ENCODE data around the gene HSFX4. TPM values are rescaled to one million over a fixed set of nuclear protein-coding genes. Genes with fewer than 3 reads are reported as not detected.
"Not testable (repeated sequence)": the region's sequence is repeated elsewhere in the genome, so short reads cannot be mapped to it uniquely, and the experiment has no call there.

Gene HSFX4
- total and polyA plus RNA-seq, 3 donors from 2014 or later: 2.4 to 9.7 (median 6.0) TPM

GRCh38 chrX:149916745-149917392, 12.5 kb upstream of the HSFX4 start:
- no peaks in the 10 kb centered on the region for H3K36me3 ChIP-seq (ENCODE audit: low read depth, missing control alignments)
- 86 to 88% methylated on average over 3 of the region's 3 CpGs for WGBS, 2 donors
- no peaks in the 10 kb centered on the region for H3K9me3 ChIP-seq
- intact Hi-C loops (cut with DNase I; ENCODE audit: low total_unique reads): no loop called here
- no peaks in the 10 kb centered on the region for H3K27me3 ChIP-seq
- DNase-seq: no peak
- TF ChIP-seq CTCF (IDR thresholded peaks at IDR 0.05) (no peak), POLR2A (IDR thresholded peaks at IDR 0.05) (no peak)
- H3K27ac ChIP-seq: no peak overlapping the region
- H3K4me3 ChIP-seq: no peak overlapping the region
- H3K4me1 ChIP-seq: no peaks in the 10 kb centered on the region

DNA sequence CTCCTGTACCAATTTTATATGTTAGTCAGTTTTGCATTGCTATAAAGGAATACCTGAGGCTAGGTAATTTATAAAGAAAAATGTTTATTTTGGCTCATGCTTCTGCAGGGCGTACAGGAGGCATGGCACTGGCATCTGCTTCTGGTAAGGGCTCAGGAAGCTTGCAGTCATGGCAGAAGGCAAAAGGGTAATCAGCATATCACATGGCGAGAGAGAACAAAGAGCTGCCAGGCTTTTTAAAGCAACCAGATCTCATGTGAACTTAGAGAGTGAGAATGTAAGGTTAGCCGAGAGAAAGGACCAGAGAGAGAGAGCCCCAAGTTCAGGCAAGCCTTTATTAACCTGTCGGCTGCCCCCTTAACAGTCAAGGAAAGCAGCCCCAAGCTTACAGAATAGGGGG, 5.5 kb upstream of the HSFX4 start:
- H3K27me3 ChIP-seq; DNase-seq; H3K27ac ChIP-seq; H3K4me3 ChIP-seq; H3K4me1 ChIP-seq; H3K9me3 ChIP-seq; H3K36me3 ChIP-seq (ENCODE audit: low read depth, missing control alignments); intact Hi-C loops (cut with DNase I; ENCODE audit: low total_unique reads): not testable (repeated sequence)
- WGBS, 2 donors: no CpG with 5 or more reads among the region's 4 CpGs

DNA sequence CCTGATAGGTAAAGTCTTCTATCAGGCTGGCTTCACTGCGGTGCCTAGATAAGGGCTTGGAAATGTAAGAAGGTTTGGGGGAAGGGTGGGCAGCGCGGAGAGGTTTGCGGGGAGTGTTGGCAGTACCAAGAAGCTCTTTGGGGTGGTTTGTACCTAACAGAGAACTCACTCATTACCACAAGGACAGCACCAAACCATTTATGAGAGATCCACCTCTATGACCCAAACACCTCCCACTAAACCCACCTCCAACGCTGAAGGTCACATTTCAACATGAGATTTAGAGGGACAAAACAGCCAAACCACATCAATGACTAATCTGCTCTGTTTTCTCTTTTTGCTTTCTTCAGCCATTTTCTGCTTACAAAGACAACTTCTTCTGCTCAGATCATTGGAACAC, 4.9 kb upstream of the HSFX4 start:
- no CpG with 5 or more reads among the region's 5 CpGs for WGBS, 2 donors

DNA sequence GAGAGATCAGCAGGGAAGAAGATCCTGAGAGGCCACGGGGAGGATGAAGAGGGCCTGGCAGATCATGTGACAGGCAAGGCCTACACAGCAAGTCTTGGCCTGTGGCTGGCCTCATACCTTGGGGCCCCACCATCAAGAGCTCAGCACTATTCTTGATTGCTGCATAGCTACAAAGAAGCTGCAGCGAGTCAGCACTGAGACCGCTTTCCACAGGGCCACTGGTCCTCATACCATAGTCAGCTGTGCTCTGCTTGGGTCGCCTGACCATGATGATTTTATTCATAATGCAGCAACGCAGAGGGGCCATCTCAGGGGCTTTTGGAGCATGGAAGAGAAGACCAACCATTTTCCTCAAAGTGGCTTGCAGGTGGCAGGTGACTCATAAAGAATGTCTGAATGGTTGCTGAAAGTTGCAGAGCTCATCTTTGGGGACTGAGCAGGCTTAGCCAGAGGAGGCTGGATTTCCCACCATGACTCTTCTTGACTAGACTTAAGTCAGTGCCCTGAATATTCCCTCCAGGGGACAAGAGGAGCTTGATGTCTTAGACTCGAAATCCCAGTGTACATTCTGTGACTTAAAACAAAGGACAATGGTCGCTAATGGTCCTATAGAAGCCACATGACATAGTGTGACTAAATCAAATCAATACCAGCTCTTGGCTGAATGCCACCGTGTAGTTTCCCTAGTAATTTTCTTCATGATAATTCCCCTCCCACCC, 2.0 kb upstream of the HSFX4 start:
- no CpG with 5 or more reads among the region's 8 CpGs for WGBS, 2 donors
- not testable (repeated sequence) for H3K4me1 ChIP-seq

More for the DNA sequence above, 4.9 kb upstream of the HSFX4 start:
- H3K27me3 ChIP-seq; H3K27ac ChIP-seq; H3K4me1 ChIP-seq; intact Hi-C loops (cut with DNase I; ENCODE audit: low total_unique reads); H3K4me3 ChIP-seq; H3K36me3 ChIP-seq (ENCODE audit: low read depth, missing control alignments); H3K9me3 ChIP-seq; DNase-seq: not testable (repeated sequence)

GRCh38 chrX:149927964-149928258, 1.5 kb upstream of the HSFX4 start:
- H3K4me1 ChIP-seq; intact Hi-C loops (cut with DNase I; ENCODE audit: low total_unique reads): not testable (repeated sequence)

More for the DNA sequence above, 2.0 kb upstream of the HSFX4 start:
- H3K4me3 ChIP-seq; H3K9me3 ChIP-seq; intact Hi-C loops (cut with DNase I; ENCODE audit: low total_unique reads); H3K27ac ChIP-seq; H3K36me3 ChIP-seq (ENCODE audit: low read depth, missing control alignments); DNase-seq; H3K27me3 ChIP-seq: not testable (repeated sequence)

GRCh38 chrX:149928635-149929034, 738 bp upstream of the HSFX4 start:
- DNase-seq; H3K36me3 ChIP-seq (ENCODE audit: low read depth, missing control alignments); H3K9me3 ChIP-seq; H3K27ac ChIP-seq; intact Hi-C loops (cut with DNase I; ENCODE audit: low total_unique reads); H3K4me3 ChIP-seq; H3K27me3 ChIP-seq; H3K4me1 ChIP-seq: not testable (repeated sequence)
- WGBS, 2 donors: no CpG with 5 or more reads among the region's 1 CpG

More at GRCh38 chrX:149927964-149928258, 1.5 kb upstream of the HSFX4 start:
- not testable (repeated sequence) for H3K36me3 ChIP-seq (ENCODE audit: low read depth, missing control alignments); H3K27ac ChIP-seq; H3K4me3 ChIP-seq; H3K9me3 ChIP-seq; H3K27me3 ChIP-seq; DNase-seq
- no CpG with 5 or more reads among the region's 1 CpG for WGBS, 2 donors

GRCh38 chrX:149931355-149931754, 2.0 kb downstream of the HSFX4 start:
- H3K4me1 ChIP-seq; DNase-seq; H3K4me3 ChIP-seq; H3K27ac ChIP-seq; intact Hi-C loops (cut with DNase I; ENCODE audit: low total_unique reads); H3K9me3 ChIP-seq; H3K36me3 ChIP-seq (ENCODE audit: low read depth, missing control alignments); H3K27me3 ChIP-seq: not testable (repeated sequence)
- whole genome bisulfite sequencing, 2 donors: no CpG with 5 or more reads among the region's 4 CpGs

DNA sequence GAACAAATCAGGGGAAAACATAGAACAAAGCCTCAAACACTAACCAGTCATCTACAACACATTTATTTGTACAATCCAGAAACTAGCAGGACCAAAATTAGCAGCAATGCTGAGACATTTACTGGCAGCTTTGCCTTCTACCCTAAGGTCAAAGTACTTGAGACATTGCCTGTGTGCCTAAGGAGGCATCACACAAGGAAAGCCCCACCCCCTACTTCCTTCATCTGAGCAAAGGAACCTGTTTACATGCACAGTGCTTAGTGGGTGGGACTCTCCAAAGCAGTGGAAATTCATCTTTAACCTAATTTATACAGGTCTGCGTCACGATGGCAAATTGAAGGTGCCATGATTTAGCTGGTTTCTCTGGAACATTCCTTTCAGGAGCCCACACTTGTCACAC, 2.8 kb downstream of the HSFX4 start:
- H3K27ac ChIP-seq; H3K9me3 ChIP-seq; H3K4me3 ChIP-seq; H3K4me1 ChIP-seq; H3K27me3 ChIP-seq; intact Hi-C loops (cut with DNase I; ENCODE audit: low total_unique reads); DNase-seq; H3K36me3 ChIP-seq (ENCODE audit: low read depth, missing control alignments): not testable (repeated sequence)
- WGBS, 2 donors: 100% methylated on average over 2 of the region's 2 CpGs; no CpG with 5 or more reads in 1 of the 2 donors

GRCh38 chrX:149932970-149933369, 3.6 kb downstream of the HSFX4 start:
- H3K27ac ChIP-seq; H3K9me3 ChIP-seq; H3K4me1 ChIP-seq; H3K36me3 ChIP-seq (ENCODE audit: low read depth, missing control alignments); H3K27me3 ChIP-seq; DNase-seq; H3K4me3 ChIP-seq; intact Hi-C loops (cut with DNase I; ENCODE audit: low total_unique reads): not testable (repeated sequence)
- WGBS, 2 donors: no CpG with 5 or more reads among the region's 5 CpGs

- H3K36me3 ChIP-seq (ENCODE audit: low read depth, missing control alignments); DNase-seq; intact Hi-C loops (cut with DNase I; ENCODE audit: low total_unique reads); H3K4me3 ChIP-seq; H3K27me3 ChIP-seq; H3K27ac ChIP-seq; H3K9me3 ChIP-seq; H3K4me1 ChIP-seq: not testable (repeated sequence)
- WGBS, 2 donors: no CpG with 5 or more reads among the region's 21 CpGs
These were observed 4.2 kb downstream of the HSFX4 start for GRCh38 chrX:149933547-149933946.

DNA sequence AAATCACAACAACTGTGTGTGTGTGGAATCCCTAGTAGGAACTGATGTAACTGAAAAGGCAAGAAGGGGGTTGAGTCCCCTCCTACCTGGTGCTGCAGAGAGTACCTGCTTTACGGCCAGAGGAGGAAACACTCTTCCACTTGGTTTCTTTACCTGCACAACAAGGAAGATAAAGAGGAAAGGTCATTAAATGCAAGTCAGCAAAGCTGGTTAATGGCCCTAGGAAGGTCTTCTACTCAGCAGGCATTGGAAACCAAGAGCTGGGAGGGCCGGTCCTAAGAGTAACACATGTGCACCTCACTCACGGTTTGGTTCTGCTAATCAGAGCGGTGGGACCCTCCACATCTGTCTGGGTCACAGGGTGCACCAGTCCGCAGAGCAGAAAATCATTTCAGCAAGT, 8.0 kb downstream of the HSFX4 start:
- H3K27me3 ChIP-seq; H3K4me1 ChIP-seq; intact Hi-C loops (cut with DNase I; ENCODE audit: low total_unique reads); DNase-seq; H3K9me3 ChIP-seq; H3K36me3 ChIP-seq (ENCODE audit: low read depth, missing control alignments): not testable (repeated sequence)
- Histone ChIP-seq H3K4me3 (peak overlapping the region; percentile 63 to 71), H3K27ac (peak overlapping the region; percentile 92 to 94)
- WGBS, 2 donors: 31 to 39% methylated on average over 4 to 5 of the region's 5 CpGs
